Measurements from ENCODE around the gene ADAMTSL5. TPM values are rescaled to one million over a fixed set of nuclear protein-coding genes. Genes with fewer than 3 reads are reported as not detected.
"Not testable (repeated sequence)": the region's sequence is repeated elsewhere in the genome, so short reads cannot be mapped to it uniquely, and the experiment has no call there.

The ADAMTSL5 gene
- total and polyA plus RNA-seq, 4 experiments from 2014 or later = 1.5 to 3.6 (median 2.4) TPM

- ChIA-PET POLR2A (ENCODE audit: partially characterized antibody) (no interaction called here), CTCF (ENCODE audit: partially characterized antibody) (no interaction called here)
- H3K36me3 Mint-ChIP-seq = no peaks in the 10 kb centered on the region
- intact Hi-C loops (cut with micrococcal nuclease) = no loop called here
- no peak for DNase-seq
- H3K4me1 Mint-ChIP-seq = peaks cover 0 to 9% (median 6%) of the 10 kb centered on the region in 4 donors
- H3K9me3 Mint-ChIP-seq = peaks cover 0 to 3% (median 0%) of the 10 kb centered on the region in 8 donors
- Histone ChIP-seq H3K36me3 (ENCODE audit: insufficient read depth, low read length) (no peaks in the 10 kb centered on the region), H3K9me3 (ENCODE audit: control insufficient read depth in 1 of 2, low read length in 2 of 2) (no peaks in the 10 kb centered on the region), H3K27ac (ENCODE audit: low read depth, low read length) (no peak overlapping the region), H3K4me1 (ENCODE audit: insufficient read depth, low read length) (no peaks in the 10 kb centered on the region), H3K27me3 (ENCODE audit: insufficient read depth, low read length) (peaks cover 10% of the 10 kb centered on the region), H3K4me3 (ENCODE audit: low read length in 2 of 2) (no peak overlapping the region)
- peak overlapping the region in 5 of 8 donors; percentile 31 to 80 (median 45) for H3K4me3 Mint-ChIP-seq
- H3K27me3 Mint-ChIP-seq = peaks cover 20 to 21% of the 10 kb centered on the region in 2 donors
- H3K27ac Mint-ChIP-seq = no peak overlapping the region
These were observed 11.6 kb upstream of the ADAMTSL5 start for GRCh38 chr19:1524287-1524971.

GRCh38 chr19:1523412-1524286 lies 10.8 kb upstream of the ADAMTSL5 start, which contains the start of gene PLK5:
PLK5 (plus strand) TSS chr19:1524077; CDS start chr19:1526997, 2,920 bp downstream.
- H3K27ac Mint-ChIP-seq = no peak within 1 kb of the TSS
- peak within 1 kb of the TSS in 5 of 8 donors; percentile 31 to 80 (median 45) for H3K4me3 Mint-ChIP-seq
- H3K36me3 ChIP-seq (ENCODE audit: insufficient read depth, low read length) = no peaks in the 10 kb centered on the region
- POLR2A ChIA-PET (ENCODE audit: partially characterized antibody) = no interaction called here
- CTCF ChIA-PET (ENCODE audit: partially characterized antibody) = no interaction called here
- DNase-seq = no peak
- no peaks in the 10 kb centered on the region for H3K9me3 ChIP-seq (ENCODE audit: control insufficient read depth in 1 of 2, low read length in 2 of 2)
- H3K9me3 Mint-ChIP-seq = peaks cover 0 to 3% (median 0%) of the 10 kb centered on the region in 8 donors
- H3K4me3 ChIP-seq (ENCODE audit: low read length in 2 of 2) = no peak within 1 kb of the TSS
- H3K27me3 ChIP-seq (ENCODE audit: insufficient read depth, low read length) = peaks cover 10% of the 10 kb centered on the region
- intact Hi-C loops (cut with micrococcal nuclease) = no loop called here
- H3K27ac ChIP-seq (ENCODE audit: low read depth, low read length) = no peak within 1 kb of the TSS
- H3K36me3 Mint-ChIP-seq = no peaks in the 10 kb centered on the region
- peaks cover 20 to 21% of the 10 kb centered on the region in 2 donors for H3K27me3 Mint-ChIP-seq
- H3K4me1 Mint-ChIP-seq = peaks cover 0 to 9% (median 6%) of the 10 kb centered on the region in 4 donors
- H3K4me1 ChIP-seq (ENCODE audit: insufficient read depth, low read length) = no peaks in the 10 kb centered on the region

- peaks cover 10% of the 10 kb centered on the region for H3K27me3 ChIP-seq (ENCODE audit: insufficient read depth, low read length)
- POLR2A ChIA-PET (ENCODE audit: partially characterized antibody) = no interaction called here
- peaks cover 0 to 3% (median 0%) of the 10 kb centered on the region in 8 donors for H3K9me3 Mint-ChIP-seq
- H3K4me3 Mint-ChIP-seq = no peak overlapping the region
- DNase-seq = no peak
- H3K4me1 Mint-ChIP-seq = peaks cover 0 to 9% (median 6%) of the 10 kb centered on the region in 4 donors
- intact Hi-C loops (cut with micrococcal nuclease) = no loop called here
- peaks cover 20 to 24% of the 10 kb centered on the region in 2 donors for H3K27me3 Mint-ChIP-seq
- H3K36me3 ChIP-seq (ENCODE audit: insufficient read depth, low read length) = no peaks in the 10 kb centered on the region
- H3K9me3 ChIP-seq (ENCODE audit: control insufficient read depth in 1 of 2, low read length in 2 of 2) = no peaks in the 10 kb centered on the region
- H3K27ac ChIP-seq (ENCODE audit: low read depth, low read length) = no peak overlapping the region
- H3K27ac Mint-ChIP-seq = no peak overlapping the region
- no peaks in the 10 kb centered on the region for H3K4me1 ChIP-seq (ENCODE audit: insufficient read depth, low read length)
- CTCF ChIA-PET (ENCODE audit: partially characterized antibody) = no interaction called here
- no peak overlapping the region for H3K4me3 ChIP-seq (ENCODE audit: low read length in 2 of 2)
- no peaks in the 10 kb centered on the region for H3K36me3 Mint-ChIP-seq
These were observed 10.0 kb upstream of the ADAMTSL5 start for GRCh38 chr19:1522838-1523237.

- Mint-ChIP-seq H3K4me1 (peaks cover 0 to 9% (median 6%) of the 10 kb centered on the region in 4 donors), H3K9me3 (peaks cover 0 to 3% (median 0%) of the 10 kb centered on the region in 8 donors), H3K27me3 (peaks cover 19 to 23% of the 10 kb centered on the region in 2 donors), H3K27ac (no peak overlapping the region), H3K36me3 (no peaks in the 10 kb centered on the region), H3K4me3 (peak overlapping the region in 1 of 8 donors; percentile 31)
- Histone ChIP-seq H3K27me3 (ENCODE audit: insufficient read depth, low read length) (peaks cover 10% of the 10 kb centered on the region), H3K4me1 (ENCODE audit: insufficient read depth, low read length) (no peaks in the 10 kb centered on the region), H3K4me3 (ENCODE audit: low read length in 2 of 2) (no peak overlapping the region), H3K9me3 (ENCODE audit: control insufficient read depth in 1 of 2, low read length in 2 of 2) (no peaks in the 10 kb centered on the region), H3K27ac (ENCODE audit: low read depth, low read length) (no peak overlapping the region), H3K36me3 (ENCODE audit: insufficient read depth, low read length) (no peaks in the 10 kb centered on the region)
- CTCF ChIA-PET (ENCODE audit: partially characterized antibody) = no interaction called here
- POLR2A ChIA-PET (ENCODE audit: partially characterized antibody) = no interaction called here
- intact Hi-C loops (cut with micrococcal nuclease) = no loop called here
- no peak for DNase-seq
These were observed 9.2 kb upstream of the ADAMTSL5 start for GRCh38 chr19:1522061-1522460.

GRCh38 chr19:1521636-1522035 lies 8.8 kb upstream of the ADAMTSL5 start:
- H3K36me3 ChIP-seq (ENCODE audit: insufficient read depth, low read length) = no peaks in the 10 kb centered on the region
- CTCF ChIA-PET (ENCODE audit: partially characterized antibody) = no interaction called here

GRCh38 chr19:1520203-1520780 lies 7.5 kb upstream of the ADAMTSL5 start:
- intact Hi-C loops (cut with micrococcal nuclease) = no loop called here
- H3K36me3 Mint-ChIP-seq = no peaks in the 10 kb centered on the region
- CTCF ChIA-PET (ENCODE audit: partially characterized antibody) = no interaction called here

More at GRCh38 chr19:1521636-1522035, 8.8 kb upstream of the ADAMTSL5 start:
- Histone ChIP-seq H3K4me1 (ENCODE audit: insufficient read depth, low read length) (no peaks in the 10 kb centered on the region), H3K27ac (ENCODE audit: low read depth, low read length) (no peak overlapping the region), H3K4me3 (ENCODE audit: low read length in 2 of 2) (no peak overlapping the region), H3K9me3 (ENCODE audit: control insufficient read depth in 1 of 2, low read length in 2 of 2) (no peaks in the 10 kb centered on the region), H3K27me3 (ENCODE audit: insufficient read depth, low read length) (peaks cover 10% of the 10 kb centered on the region)
- H3K36me3 Mint-ChIP-seq = no peaks in the 10 kb centered on the region
- peaks cover 0 to 3% (median 0%) of the 10 kb centered on the region in 8 donors for H3K9me3 Mint-ChIP-seq
- H3K27me3 Mint-ChIP-seq = peaks cover 18 to 22% of the 10 kb centered on the region in 2 donors
- POLR2A ChIA-PET (ENCODE audit: partially characterized antibody) = no interaction called here
- H3K27ac Mint-ChIP-seq = no peak overlapping the region
- DNase-seq = no peak
- intact Hi-C loops (cut with micrococcal nuclease) = no loop called here
- H3K4me1 Mint-ChIP-seq = peaks cover 0 to 9% (median 6%) of the 10 kb centered on the region in 4 donors
- H3K4me3 Mint-ChIP-seq = no peak overlapping the region

GRCh38 chr19:1519802-1520201 lies 7.0 kb upstream of the ADAMTSL5 start:
- DNase-seq; H3K36me3 ChIP-seq (ENCODE audit: insufficient read depth, low read length); intact Hi-C loops (cut with micrococcal nuclease); H3K27ac ChIP-seq (ENCODE audit: low read depth, low read length); H3K9me3 Mint-ChIP-seq; CTCF ChIA-PET (ENCODE audit: partially characterized antibody); H3K4me3 ChIP-seq (ENCODE audit: low read length in 2 of 2); H3K4me1 Mint-ChIP-seq; H3K36me3 Mint-ChIP-seq; H3K27me3 ChIP-seq (ENCODE audit: insufficient read depth, low read length); H3K4me3 Mint-ChIP-seq; H3K4me1 ChIP-seq (ENCODE audit: insufficient read depth, low read length); POLR2A ChIA-PET (ENCODE audit: partially characterized antibody); H3K9me3 ChIP-seq (ENCODE audit: control insufficient read depth in 1 of 2, low read length in 2 of 2); H3K27ac Mint-ChIP-seq: not testable (repeated sequence)
- H3K27me3 Mint-ChIP-seq = peaks cover 10 to 13% of the 10 kb centered on the region in 2 donors

More at GRCh38 chr19:1520203-1520780, 7.5 kb upstream of the ADAMTSL5 start:
- H3K27me3 ChIP-seq (ENCODE audit: insufficient read depth, low read length) = peaks cover 10% of the 10 kb centered on the region
- H3K4me3 ChIP-seq (ENCODE audit: low read length in 2 of 2) = no peak overlapping the region
- no peaks in the 10 kb centered on the region for H3K9me3 ChIP-seq (ENCODE audit: control insufficient read depth in 1 of 2, low read length in 2 of 2)
- H3K27me3 Mint-ChIP-seq = peaks cover 12 to 15% of the 10 kb centered on the region in 2 donors
- POLR2A ChIA-PET (ENCODE audit: partially characterized antibody) = no interaction called here
- H3K4me1 Mint-ChIP-seq = peaks cover 0 to 9% (median 6%) of the 10 kb centered on the region in 4 donors
- no peak overlapping the region for H3K27ac ChIP-seq (ENCODE audit: low read depth, low read length)
- no peak for DNase-seq
- no peaks in the 10 kb centered on the region for H3K4me1 ChIP-seq (ENCODE audit: insufficient read depth, low read length)
- no peak overlapping the region for H3K4me3 Mint-ChIP-seq
- peaks cover 0 to 3% (median 0%) of the 10 kb centered on the region in 8 donors for H3K9me3 Mint-ChIP-seq
- H3K27ac Mint-ChIP-seq = no peak overlapping the region
- no peaks in the 10 kb centered on the region for H3K36me3 ChIP-seq (ENCODE audit: insufficient read depth, low read length)
